AG09309 (cell line): ENCODE data around the gene TRDN.
"Not testable (repeated sequence)": the region's sequence is repeated elsewhere in the genome, so short reads cannot be mapped to it uniquely, and the experiment has no call there.

ENCODE experiments used
- DNase-seq: peaks from one replicate; pipeline ENCODE4 v3.0.0-alpha.2; 2010; ENCODE audit warnings: low read depth
- H3K4me3 ChIP-seq: 2 replicates; pipeline ENCODE4 v1.5.1; 2011; ENCODE audit warnings: mild to moderate bottlenecking, low read depth, low read length, moderate library complexity; ENCODE audit not compliant: control insufficient read depth
- TF ChIP-seq, protein P1 (sequence below): IDR thresholded peaks from 2 replicates; pipeline ENCODE4 v1.5.1; 2011; ENCODE audit warnings: mild to moderate bottlenecking, low read depth, low read length, inconsistent platforms; ENCODE audit not compliant: insufficient read depth, control insufficient read depth; ENCODE audit errors: missing control alignments

Gene TRDN

DNA sequence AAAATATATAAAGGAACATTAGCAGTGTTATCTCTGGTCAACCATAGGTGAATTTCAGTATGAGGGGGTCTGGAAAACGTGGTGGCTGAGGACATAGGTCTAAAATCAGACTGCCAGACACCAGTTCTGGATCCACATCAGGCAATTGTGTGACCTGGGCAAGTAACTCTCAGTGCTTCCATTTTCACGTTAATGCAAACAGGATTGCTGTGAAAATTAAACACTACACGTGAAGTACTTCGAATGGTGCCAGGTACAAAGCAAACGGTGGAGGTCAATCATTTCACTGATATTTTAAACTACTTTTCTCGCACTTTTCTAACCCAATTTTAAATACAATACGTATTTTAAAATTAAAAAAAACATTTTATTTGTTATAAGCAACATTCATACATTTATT is 315.7 kb downstream of the TRDN start:
- DNase-seq, result no peak
- TF ChIP-seq, protein P1, sequence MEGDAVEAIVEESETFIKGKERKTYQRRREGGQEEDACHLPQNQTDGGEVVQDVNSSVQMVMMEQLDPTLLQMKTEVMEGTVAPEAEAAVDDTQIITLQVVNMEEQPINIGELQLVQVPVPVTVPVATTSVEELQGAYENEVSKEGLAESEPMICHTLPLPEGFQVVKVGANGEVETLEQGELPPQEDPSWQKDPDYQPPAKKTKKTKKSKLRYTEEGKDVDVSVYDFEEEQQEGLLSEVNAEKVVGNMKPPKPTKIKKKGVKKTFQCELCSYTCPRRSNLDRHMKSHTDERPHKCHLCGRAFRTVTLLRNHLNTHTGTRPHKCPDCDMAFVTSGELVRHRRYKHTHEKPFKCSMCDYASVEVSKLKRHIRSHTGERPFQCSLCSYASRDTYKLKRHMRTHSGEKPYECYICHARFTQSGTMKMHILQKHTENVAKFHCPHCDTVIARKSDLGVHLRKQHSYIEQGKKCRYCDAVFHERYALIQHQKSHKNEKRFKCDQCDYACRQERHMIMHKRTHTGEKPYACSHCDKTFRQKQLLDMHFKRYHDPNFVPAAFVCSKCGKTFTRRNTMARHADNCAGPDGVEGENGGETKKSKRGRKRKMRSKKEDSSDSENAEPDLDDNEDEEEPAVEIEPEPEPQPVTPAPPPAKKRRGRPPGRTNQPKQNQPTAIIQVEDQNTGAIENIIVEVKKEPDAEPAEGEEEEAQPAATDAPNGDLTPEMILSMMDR, result no peak
- no peak overlapping the region for H3K4me3 ChIP-seq

- H3K4me3 ChIP-seq, result no peak overlapping the region
- TF ChIP-seq, protein P1, result peak; percentile 12
- no peak for DNase-seq
These were observed 319.9 kb downstream of the TRDN start for GRCh38 chr6:123316733-123317323.

DNA sequence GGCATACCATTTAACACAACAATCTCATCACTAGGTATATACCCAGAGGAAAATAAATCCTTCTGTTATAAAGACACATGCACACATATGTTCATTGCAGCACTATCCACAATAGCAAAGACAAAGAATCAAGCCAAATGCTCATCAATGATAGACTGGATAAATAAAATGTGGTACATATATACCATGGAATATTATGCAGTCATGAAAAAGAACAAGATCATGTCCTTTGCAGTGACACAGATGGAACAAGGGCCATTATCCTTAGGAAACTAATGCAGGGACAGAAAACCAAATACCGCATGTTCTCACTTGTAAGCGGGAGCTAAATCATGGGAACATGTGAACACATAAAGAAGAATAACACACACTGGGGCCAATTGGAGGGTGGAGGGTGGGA is 322.3 kb downstream of the TRDN start:
- not testable (repeated sequence) for DNase-seq, H3K4me3 ChIP-seq

GRCh38 chr6:123309130-123309529 is 327.6 kb downstream of the TRDN start:
- no peak overlapping the region for H3K4me3 ChIP-seq
- DNase-seq, result no peak
- TF ChIP-seq, protein P1, result no peak

- DNase-seq, result no peak
- no peak overlapping the region for H3K4me3 ChIP-seq
- TF ChIP-seq, protein P1, result no peak
These were observed 330.4 kb downstream of the TRDN start for GRCh38 chr6:123306334-123306733.

DNA sequence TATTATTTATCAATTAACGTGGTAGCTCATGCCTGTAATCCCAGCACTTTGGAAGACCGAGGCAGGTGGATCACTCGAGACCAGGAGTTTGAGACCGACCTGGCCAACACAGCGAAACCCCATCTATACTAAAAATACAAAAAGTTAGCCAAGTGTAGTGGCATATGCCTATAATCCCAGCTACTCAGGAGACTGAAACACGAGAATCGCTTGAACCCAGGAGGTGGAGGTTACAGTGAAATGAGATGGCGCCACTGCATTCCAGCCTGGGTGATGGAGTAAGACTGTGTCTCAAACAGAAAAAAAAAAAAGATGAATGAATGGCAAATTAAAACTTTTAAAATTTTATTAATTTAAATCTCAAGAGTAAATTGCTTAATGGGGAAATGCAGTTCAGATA is 341.1 kb downstream of the TRDN start:
- no peak for DNase-seq
- no peak overlapping the region for H3K4me3 ChIP-seq
- TF ChIP-seq, protein P1, result no peak

DNA sequence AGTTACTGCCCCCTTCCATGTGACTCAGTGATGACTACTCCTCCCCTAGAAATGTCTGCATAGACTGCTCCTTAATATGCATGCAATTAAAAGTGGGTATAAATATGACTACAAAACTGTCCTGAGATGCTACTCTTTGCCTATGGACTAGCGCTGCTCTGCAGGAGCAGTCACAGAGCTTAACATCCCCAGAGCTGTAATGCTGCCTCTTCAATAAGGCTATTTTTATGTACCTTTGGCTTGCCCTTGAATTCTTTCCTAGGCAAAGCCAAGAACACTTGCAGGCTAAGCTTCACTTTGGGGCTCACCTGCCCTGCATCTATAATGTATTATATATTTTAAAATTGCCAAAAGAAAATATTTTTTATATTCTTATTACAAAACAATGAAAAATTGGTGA is 341.6 kb downstream of the TRDN start:
- no peak for DNase-seq

More for the DNA sequence above, 341.6 kb downstream of the TRDN start:
- TF ChIP-seq, protein P1, result no peak
- H3K4me3 ChIP-seq, result no peak overlapping the region
